C4-2B (cell line): ENCODE results near the gene MACF1.

ENCODE experiments used
- H3K27ac ChIP-seq: fragments of 450-650 bp; 2 replicates; pipeline ENCODE4 v1.5.1; 2017
- CTCF ChIP-seq: fragments of 450-650 bp; conservative IDR thresholded peaks from 2 replicates; pipeline ENCODE4 v1.5.1; 2017; ENCODE audit warnings: mild to moderate bottlenecking
- ZFX ChIP-seq: fragments of 450-650 bp; IDR thresholded peaks from 2 replicates; pipeline ENCODE4 v1.6.1; 2017

Gene MACF1

GRCh38 chr1:39236971-39237370, 32.5 kb downstream of the MACF1 start:
- no peak for TF ChIP-seq ZFX
- no peak for TF ChIP-seq CTCF
- H3K27ac ChIP-seq: no peak overlapping the region

GRCh38 chr1:39238476-39238875, 34.0 kb downstream of the MACF1 start:
- TF ChIP-seq CTCF: no peak
- no peak overlapping the region for H3K27ac ChIP-seq

- no peak overlapping the region for H3K27ac ChIP-seq
These were observed 35.5 kb downstream of the MACF1 start for GRCh38 chr1:39239968-39240367.

GRCh38 chr1:39243302-39243701, 38.8 kb downstream of the MACF1 start:
- H3K27ac ChIP-seq: no peak overlapping the region
- TF ChIP-seq ZFX (no peak), CTCF (no peak)

More at GRCh38 chr1:39239968-39240367, 35.5 kb downstream of the MACF1 start:
- TF ChIP-seq CTCF: no peak
- no peak for TF ChIP-seq ZFX

- TF ChIP-seq CTCF (no peak), ZFX (no peak)
- no peak overlapping the region for H3K27ac ChIP-seq
These were observed 46.2 kb downstream of the MACF1 start for GRCh38 chr1:39250460-39251240.

GRCh38 chr1:39255222-39255621, 50.7 kb downstream of the MACF1 start:
- no peak overlapping the region for H3K27ac ChIP-seq
- TF ChIP-seq ZFX (no peak), CTCF (no peak)

GRCh38 chr1:39258146-39258924, 53.8 kb downstream of the MACF1 start:
- H3K27ac ChIP-seq: no peak overlapping the region
- TF ChIP-seq ZFX (no peak), CTCF (peak; percentile 94)
